ENCODE results near the gene CLEC20A.

Gene CLEC20A

DNA sequence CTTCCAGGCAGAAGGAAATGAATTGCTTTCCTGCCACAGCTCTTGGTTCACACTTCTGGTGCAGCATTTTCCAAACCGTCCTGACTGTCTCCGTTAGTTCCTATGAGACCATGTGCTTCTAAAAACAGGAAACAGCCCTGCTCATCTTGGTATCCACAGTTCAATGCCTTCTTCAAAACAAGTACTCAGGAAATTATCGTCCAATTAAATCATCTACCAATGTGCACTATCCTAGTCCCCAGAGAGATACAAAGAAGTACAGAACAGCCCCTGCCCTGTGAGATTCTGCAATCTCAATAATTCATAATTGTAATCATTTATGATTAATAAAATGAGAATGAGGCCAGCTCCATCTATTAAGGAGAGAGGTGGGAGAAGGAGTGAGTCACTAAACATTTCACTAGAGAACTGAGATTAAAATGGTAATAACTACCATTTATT is 11.2 kb downstream of the CLEC20A start:
- no peaks in the 10 kb centered on the region for H3K9me3 Mint-ChIP-seq
- no peaks in the 10 kb centered on the region for H3K36me3 Mint-ChIP-seq (ENCODE audit: low read depth)
- H3K4me3 Mint-ChIP-seq: no peak overlapping the region
- H3K27me3 Mint-ChIP-seq: peaks cover 2% of the 10 kb centered on the region
- DNase-seq (no peak), ATAC-seq (no peak)
- no peak overlapping the region for H3K27ac Mint-ChIP-seq
- H3K4me1 Mint-ChIP-seq: peaks cover 5% of the 10 kb centered on the region

- ATAC-seq: no peak
- no peak overlapping the region for H3K4me3 Mint-ChIP-seq
- H3K36me3 Mint-ChIP-seq (ENCODE audit: low read depth): no peaks in the 10 kb centered on the region
- no peak for DNase-seq
- H3K9me3 Mint-ChIP-seq: no peaks in the 10 kb centered on the region
- H3K27ac Mint-ChIP-seq: no peak overlapping the region
- peaks cover 5% of the 10 kb centered on the region for H3K4me1 Mint-ChIP-seq
- H3K27me3 Mint-ChIP-seq: peaks cover 2% of the 10 kb centered on the region
Observed at GRCh38 chr1:178484698-178485225, 12.0 kb downstream of the CLEC20A start.

DNA sequence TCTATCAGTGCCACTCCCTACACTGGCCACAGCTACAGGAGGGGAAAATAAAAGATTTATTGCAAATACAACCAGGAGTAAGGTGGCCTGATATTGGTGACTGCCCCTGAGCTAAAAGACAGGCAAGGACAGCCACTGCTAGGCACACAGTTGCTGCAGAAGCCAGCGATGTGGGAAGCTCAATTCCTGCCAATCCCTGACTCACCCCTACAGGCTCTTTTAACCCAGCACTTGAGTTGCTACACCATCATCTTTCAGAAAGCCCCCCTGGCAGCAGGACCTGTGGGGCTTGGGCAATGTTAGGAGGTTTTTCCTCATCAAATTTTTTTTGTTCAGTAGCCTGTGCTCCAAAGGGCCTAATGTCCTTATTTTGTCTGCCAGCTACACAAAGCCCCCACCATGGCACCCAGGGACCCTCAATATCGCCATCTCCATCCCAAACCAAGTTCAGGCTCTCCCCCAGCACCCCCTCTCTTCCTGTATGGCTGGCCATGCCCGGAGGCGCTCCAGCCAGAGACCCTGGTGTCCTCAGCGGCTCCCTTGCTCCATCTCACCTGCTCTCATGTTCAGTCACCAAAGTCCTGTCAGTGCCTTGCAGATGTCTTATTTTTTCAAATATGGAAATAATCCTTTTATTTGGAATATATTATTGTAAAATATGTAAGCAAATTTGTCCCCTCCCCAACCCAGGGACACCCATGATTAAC is 13.4 kb downstream of the CLEC20A start:
- DNase-seq: no peak
- no peaks in the 10 kb centered on the region for H3K36me3 Mint-ChIP-seq (ENCODE audit: low read depth)

DNA sequence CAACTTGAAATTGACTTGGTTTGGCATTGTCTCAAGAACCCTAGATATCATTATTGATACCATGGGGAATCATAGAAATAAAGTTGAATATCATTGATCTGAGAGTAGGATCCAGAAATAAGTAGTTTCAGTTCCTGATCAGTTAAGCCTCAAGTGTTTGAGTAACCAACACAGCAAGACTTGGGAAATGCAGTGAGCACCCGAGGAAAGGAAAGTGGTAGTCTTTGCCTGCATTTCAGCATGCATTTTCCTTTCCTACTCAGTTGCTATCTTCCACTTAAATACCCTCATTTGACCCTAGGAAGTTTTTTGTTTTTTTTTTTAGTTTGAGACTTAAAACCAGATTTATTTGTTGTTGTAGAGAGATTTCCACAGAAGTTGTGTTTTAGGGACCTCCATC is 18.9 kb downstream of the CLEC20A start:
- Mint-ChIP-seq H3K27ac (no peak overlapping the region), H3K4me3 (no peak overlapping the region), H3K27me3 (peaks cover 2% of the 10 kb centered on the region), H3K4me1 (no peaks in the 10 kb centered on the region), H3K9me3 (no peaks in the 10 kb centered on the region), H3K36me3 (ENCODE audit: low read depth) (no peaks in the 10 kb centered on the region)
- no peak for DNase-seq
- no peak for ATAC-seq

More for the DNA sequence above, 13.4 kb downstream of the CLEC20A start:
- ATAC-seq: no peak
- H3K27ac Mint-ChIP-seq: no peak overlapping the region
- peaks cover 2% of the 10 kb centered on the region for H3K27me3 Mint-ChIP-seq
- H3K9me3 Mint-ChIP-seq: no peaks in the 10 kb centered on the region
- H3K4me1 Mint-ChIP-seq: peaks cover 5% of the 10 kb centered on the region
- no peak overlapping the region for H3K4me3 Mint-ChIP-seq

- no peak overlapping the region for H3K27ac Mint-ChIP-seq
- H3K9me3 Mint-ChIP-seq: no peaks in the 10 kb centered on the region
- H3K27me3 Mint-ChIP-seq: peaks cover 6% of the 10 kb centered on the region
- no peak overlapping the region for H3K4me3 Mint-ChIP-seq
- DNase-seq: no peak
- no peak for ATAC-seq
- H3K4me1 Mint-ChIP-seq: no peaks in the 10 kb centered on the region
- H3K36me3 Mint-ChIP-seq (ENCODE audit: low read depth): no peaks in the 10 kb centered on the region
Observed at GRCh38 chr1:178477373-178477772, 19.4 kb downstream of the CLEC20A start.

- no peaks in the 10 kb centered on the region for H3K36me3 Mint-ChIP-seq (ENCODE audit: low read depth)
Observed at GRCh38 chr1:178472531-178472930, 24.2 kb downstream of the CLEC20A start.

DNA sequence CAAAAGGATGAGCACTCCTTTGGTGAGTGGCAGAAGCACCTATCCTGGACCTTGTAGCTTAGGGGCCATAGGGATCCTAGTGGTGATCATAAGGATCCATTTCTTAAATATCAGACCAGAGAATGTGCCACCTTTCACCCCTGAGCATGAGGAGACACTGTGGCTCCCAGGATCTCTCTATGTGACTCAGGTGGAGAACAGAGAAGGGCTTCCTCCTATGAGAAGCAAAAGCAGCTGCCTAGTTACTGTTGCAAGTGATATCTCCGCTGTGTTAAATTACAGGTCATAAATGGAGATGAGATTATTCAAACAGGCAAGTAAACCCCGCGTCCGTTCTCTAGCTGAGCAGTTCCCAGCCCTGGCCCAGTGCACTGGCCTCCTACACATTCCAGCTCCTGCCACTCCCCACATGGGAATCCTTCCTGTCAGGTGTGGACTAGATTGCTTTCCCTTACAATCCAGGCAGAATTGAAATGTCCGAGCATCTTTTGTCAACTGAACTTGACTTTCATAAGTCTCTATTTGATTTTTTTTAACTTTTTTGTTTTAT is 26.3 kb downstream of the CLEC20A start:
- Mint-ChIP-seq H3K27ac (no peak overlapping the region), H3K9me3 (no peaks in the 10 kb centered on the region), H3K4me1 (no peaks in the 10 kb centered on the region), H3K27me3 (peaks cover 5% of the 10 kb centered on the region), H3K4me3 (no peak overlapping the region), H3K36me3 (ENCODE audit: low read depth) (no peaks in the 10 kb centered on the region)
- no peak for DNase-seq
- ATAC-seq: no peak

More at GRCh38 chr1:178472531-178472930, 24.2 kb downstream of the CLEC20A start:
- Mint-ChIP-seq H3K4me3 (no peak overlapping the region), H3K27ac (no peak overlapping the region), H3K4me1 (no peaks in the 10 kb centered on the region), H3K9me3 (no peaks in the 10 kb centered on the region), H3K27me3 (peaks cover 5% of the 10 kb centered on the region)
- no peak for ATAC-seq
- no peak for DNase-seq

DNA sequence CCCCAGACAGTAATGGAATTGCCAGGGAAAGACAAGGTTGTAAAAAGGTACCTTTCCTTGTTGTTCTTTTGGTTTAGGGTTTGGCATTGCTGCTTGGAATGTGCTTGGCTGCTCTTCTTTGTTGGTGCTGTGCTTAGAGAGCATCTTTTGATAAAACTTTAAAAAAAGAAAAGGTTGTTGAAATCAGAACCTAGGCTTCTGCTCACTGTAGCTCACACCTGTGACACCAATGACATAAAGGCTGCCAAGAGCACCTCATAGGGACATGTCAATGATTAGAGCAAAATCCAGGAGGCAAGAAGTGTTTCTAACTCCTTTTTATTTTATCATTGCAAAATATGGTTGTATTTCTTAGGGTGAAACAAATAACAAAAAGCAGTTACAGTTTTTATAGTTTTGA is 28.9 kb downstream of the CLEC20A start:
- Mint-ChIP-seq H3K27ac (no peak overlapping the region), H3K9me3 (no peaks in the 10 kb centered on the region), H3K27me3 (peaks cover 5% of the 10 kb centered on the region), H3K4me1 (no peaks in the 10 kb centered on the region), H3K4me3 (no peak overlapping the region), H3K36me3 (ENCODE audit: low read depth) (no peaks in the 10 kb centered on the region)
- no peak for DNase-seq
- no peak for ATAC-seq

GRCh38 chr1:178465011-178465410 is 31.8 kb downstream of the CLEC20A start:
- Mint-ChIP-seq H3K9me3 (no peaks in the 10 kb centered on the region), H3K36me3 (ENCODE audit: low read depth) (no peaks in the 10 kb centered on the region), H3K4me3 (no peak overlapping the region), H3K27me3 (peaks cover under 1% of the 10 kb centered on the region), H3K27ac (no peak overlapping the region), H3K4me1 (no peaks in the 10 kb centered on the region)
- ATAC-seq (no peak), DNase-seq (no peak)

GRCh38 chr1:178464566-178464965 is 32.2 kb downstream of the CLEC20A start:
- DNase-seq (no peak), ATAC-seq (no peak)
- Mint-ChIP-seq H3K36me3 (ENCODE audit: low read depth) (no peaks in the 10 kb centered on the region), H3K4me3 (no peak overlapping the region), H3K27ac (no peak overlapping the region), H3K27me3 (peaks cover 3% of the 10 kb centered on the region), H3K9me3 (no peaks in the 10 kb centered on the region), H3K4me1 (no peaks in the 10 kb centered on the region)

GRCh38 chr1:178464141-178464540 is 32.6 kb downstream of the CLEC20A start:
- DNase-seq (no peak), ATAC-seq (no peak)
- H3K4me3 Mint-ChIP-seq: no peak overlapping the region
- H3K4me1 Mint-ChIP-seq: no peaks in the 10 kb centered on the region
- H3K27me3 Mint-ChIP-seq: peaks cover 3% of the 10 kb centered on the region
- H3K9me3 Mint-ChIP-seq: no peaks in the 10 kb centered on the region
- no peaks in the 10 kb centered on the region for H3K36me3 Mint-ChIP-seq (ENCODE audit: low read depth)
- no peak overlapping the region for H3K27ac Mint-ChIP-seq

DNA sequence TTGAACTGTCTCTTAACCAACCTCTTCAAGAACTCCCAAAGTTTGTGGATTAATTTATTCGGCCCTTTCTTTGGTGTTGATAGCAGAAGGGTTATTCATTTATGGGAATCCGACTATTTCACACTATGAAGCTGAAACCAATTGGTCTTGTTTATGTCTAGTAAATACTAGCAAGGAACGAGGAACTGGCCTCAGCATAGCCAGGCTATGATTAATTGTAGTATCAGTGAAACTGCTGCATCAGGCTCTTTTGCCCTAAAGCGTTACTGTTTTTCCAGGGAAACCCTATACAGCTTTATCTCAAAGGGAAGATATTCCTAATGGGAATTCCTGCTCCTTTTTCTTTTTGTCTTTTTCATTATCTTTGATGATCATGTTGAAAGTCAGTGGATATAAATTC is 35.1 kb downstream of the CLEC20A start:
- no peak overlapping the region for H3K4me3 Mint-ChIP-seq
- DNase-seq (no peak), ATAC-seq (no peak)
- no peaks in the 10 kb centered on the region for H3K9me3 Mint-ChIP-seq
- H3K4me1 Mint-ChIP-seq: no peaks in the 10 kb centered on the region
- H3K27ac Mint-ChIP-seq: no peak overlapping the region
- no peaks in the 10 kb centered on the region for H3K36me3 Mint-ChIP-seq (ENCODE audit: low read depth)
- peaks cover 3% of the 10 kb centered on the region for H3K27me3 Mint-ChIP-seq

DNA sequence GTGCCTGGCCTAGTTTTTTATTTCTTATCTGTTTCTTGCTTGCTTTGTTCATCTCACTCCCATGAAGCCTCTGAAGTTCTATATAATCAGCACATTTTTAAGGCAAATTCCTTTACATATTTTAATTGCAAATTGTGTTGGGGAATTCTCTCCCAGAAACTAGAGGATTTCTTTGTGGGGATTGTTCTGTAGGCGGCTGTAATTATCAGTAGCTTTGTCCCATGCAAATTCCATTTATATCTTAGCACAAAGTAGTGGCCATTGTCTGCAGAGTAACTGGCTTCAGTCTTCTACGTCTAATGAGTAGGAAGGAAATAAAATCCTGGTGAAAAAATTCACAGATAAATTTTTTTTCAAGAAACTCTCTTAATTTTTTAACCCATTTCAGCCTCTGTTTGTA is 35.7 kb downstream of the CLEC20A start:
- no peak for ATAC-seq
- H3K36me3 Mint-ChIP-seq (ENCODE audit: low read depth): no peaks in the 10 kb centered on the region
- no peaks in the 10 kb centered on the region for H3K9me3 Mint-ChIP-seq
- H3K4me1 Mint-ChIP-seq: no peaks in the 10 kb centered on the region
- peaks cover 3% of the 10 kb centered on the region for H3K27me3 Mint-ChIP-seq
- no peak overlapping the region for H3K27ac Mint-ChIP-seq
- no peak for DNase-seq
- no peak overlapping the region for H3K4me3 Mint-ChIP-seq

DNA sequence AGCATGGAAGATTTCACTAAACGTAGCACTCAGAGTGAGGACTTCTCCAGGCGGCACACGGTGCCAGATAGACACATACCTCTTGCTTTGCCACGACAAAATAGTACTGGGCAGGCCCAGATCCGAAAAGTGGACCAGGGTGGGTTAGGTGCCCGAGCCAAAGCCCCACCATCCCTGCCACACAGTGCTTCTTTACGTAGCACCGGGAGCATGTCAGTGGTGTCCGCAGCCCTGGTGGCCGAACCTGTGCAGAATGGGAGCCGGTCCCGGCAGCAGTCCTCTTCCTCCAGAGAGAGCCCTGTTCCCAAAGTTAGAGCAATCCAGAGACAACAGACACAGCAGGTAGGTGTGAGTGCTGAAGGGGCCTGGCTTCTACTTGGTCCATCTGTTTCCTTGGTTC is 38.6 kb downstream of the CLEC20A start:
- DNase-seq (no peak), ATAC-seq (no peak)
- no peak overlapping the region for H3K27ac Mint-ChIP-seq
- H3K4me1 Mint-ChIP-seq: no peaks in the 10 kb centered on the region
- H3K36me3 Mint-ChIP-seq (ENCODE audit: low read depth): no peaks in the 10 kb centered on the region
- H3K9me3 Mint-ChIP-seq: no peaks in the 10 kb centered on the region
- H3K27me3 Mint-ChIP-seq: peaks cover 3% of the 10 kb centered on the region
- H3K4me3 Mint-ChIP-seq: no peak overlapping the region

- H3K27me3 Mint-ChIP-seq: peaks cover 3% of the 10 kb centered on the region
- H3K4me3 Mint-ChIP-seq: no peak overlapping the region
- ATAC-seq: no peak
- H3K36me3 Mint-ChIP-seq (ENCODE audit: low read depth): no peaks in the 10 kb centered on the region
- H3K9me3 Mint-ChIP-seq: no peaks in the 10 kb centered on the region
- no peak for DNase-seq
- no peak overlapping the region for H3K27ac Mint-ChIP-seq
- H3K4me1 Mint-ChIP-seq: no peaks in the 10 kb centered on the region
Observed at GRCh38 chr1:178457651-178458050, 39.1 kb downstream of the CLEC20A start.

Data from activated naive CD8-positive, alpha-beta T cell treated with anti-CD3 and anti-CD28 coated beads, Interleukin-2, amount 50 U/mL, for 24 hours (primary cell).